ENCODE measurements around the gene SEC24D. TPM values are rescaled to one million over a fixed set of nuclear protein-coding genes. Genes with fewer than 3 reads are reported as not detected.

SEC24D gene
- total RNA-seq, 1 experiment from 2014 or later: 63.1 TPM

GRCh38 chr4:118867311-118868067 lies 31.6 kb upstream of the SEC24D start (continued):
- TF ChIP-seq EMX1 (CRISPR knock-in tag; IDR thresholded peaks at IDR 0.05): no peak
- TF ChIP-seq ZNF219 (CRISPR knock-in tag; IDR thresholded peaks at IDR 0.05; ENCODE audit: borderline replicate concordance): no peak
- no peak for TF ChIP-seq HMGA2 (CRISPR knock-in tag; IDR thresholded peaks at IDR 0.05)
- TF ChIP-seq, protein P1, sequence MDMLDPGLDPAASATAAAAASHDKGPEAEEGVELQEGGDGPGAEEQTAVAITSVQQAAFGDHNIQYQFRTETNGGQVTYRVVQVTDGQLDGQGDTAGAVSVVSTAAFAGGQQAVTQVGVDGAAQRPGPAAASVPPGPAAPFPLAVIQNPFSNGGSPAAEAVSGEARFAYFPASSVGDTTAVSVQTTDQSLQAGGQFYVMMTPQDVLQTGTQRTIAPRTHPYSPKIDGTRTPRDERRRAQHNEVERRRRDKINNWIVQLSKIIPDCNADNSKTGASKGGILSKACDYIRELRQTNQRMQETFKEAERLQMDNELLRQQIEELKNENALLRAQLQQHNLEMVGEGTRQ (CRISPR knock-in tag; IDR thresholded peaks at IDR 0.05): no peak
- TF ChIP-seq NFE2L1 (CRISPR knock-in tag; IDR thresholded peaks at IDR 0.05): no peak

GRCh38 chr4:118866442-118866841 lies 30.5 kb upstream of the SEC24D start:
- no peak for ATAC-seq
- no peak for DNase-seq (ENCODE audit: low spot score)
- Mint-ChIP-seq H3K36me3 (no peaks in the 10 kb centered on the region), H3K4me1 (peaks cover 25% of the 10 kb centered on the region), H3K27ac (no peak overlapping the region), H3K9me3 (no peaks in the 10 kb centered on the region), H3K4me3 (no peak overlapping the region), H3K27me3 (ENCODE audit: low read depth) (no peaks in the 10 kb centered on the region)
- CTCF ChIA-PET: interaction anchor here (0.6 kb wide), 1 partner anchor 721 kb away, joined by 4 read pairs; no protein-coding TSS in a partner anchor
- TF ChIP-seq USF1 (CRISPR knock-in tag; IDR thresholded peaks at IDR 0.05) (no peak), MXD4 (CRISPR knock-in tag; IDR thresholded peaks at IDR 0.05; ENCODE audit: borderline replicate concordance) (no peak), SOX15 (CRISPR knock-in tag; IDR thresholded peaks at IDR 0.05) (no peak), E2F1 (CRISPR knock-in tag; IDR thresholded peaks at IDR 0.05) (no peak), HMGXB4 (CRISPR knock-in tag; IDR thresholded peaks at IDR 0.05) (no peak), ELF4 (CRISPR knock-in tag; IDR thresholded peaks at IDR 0.05; ENCODE audit: low read depth) (no peak), PRDM15 (CRISPR knock-in tag; IDR thresholded peaks at IDR 0.05) (no peak), ZNF512 (CRISPR knock-in tag; IDR thresholded peaks at IDR 0.05; ENCODE audit: borderline replicate concordance) (no peak), ATF3 (CRISPR knock-in tag; conservative IDR thresholded peaks at IDR 0.05) (no peak)
- TF ChIP-seq, protein P2, sequence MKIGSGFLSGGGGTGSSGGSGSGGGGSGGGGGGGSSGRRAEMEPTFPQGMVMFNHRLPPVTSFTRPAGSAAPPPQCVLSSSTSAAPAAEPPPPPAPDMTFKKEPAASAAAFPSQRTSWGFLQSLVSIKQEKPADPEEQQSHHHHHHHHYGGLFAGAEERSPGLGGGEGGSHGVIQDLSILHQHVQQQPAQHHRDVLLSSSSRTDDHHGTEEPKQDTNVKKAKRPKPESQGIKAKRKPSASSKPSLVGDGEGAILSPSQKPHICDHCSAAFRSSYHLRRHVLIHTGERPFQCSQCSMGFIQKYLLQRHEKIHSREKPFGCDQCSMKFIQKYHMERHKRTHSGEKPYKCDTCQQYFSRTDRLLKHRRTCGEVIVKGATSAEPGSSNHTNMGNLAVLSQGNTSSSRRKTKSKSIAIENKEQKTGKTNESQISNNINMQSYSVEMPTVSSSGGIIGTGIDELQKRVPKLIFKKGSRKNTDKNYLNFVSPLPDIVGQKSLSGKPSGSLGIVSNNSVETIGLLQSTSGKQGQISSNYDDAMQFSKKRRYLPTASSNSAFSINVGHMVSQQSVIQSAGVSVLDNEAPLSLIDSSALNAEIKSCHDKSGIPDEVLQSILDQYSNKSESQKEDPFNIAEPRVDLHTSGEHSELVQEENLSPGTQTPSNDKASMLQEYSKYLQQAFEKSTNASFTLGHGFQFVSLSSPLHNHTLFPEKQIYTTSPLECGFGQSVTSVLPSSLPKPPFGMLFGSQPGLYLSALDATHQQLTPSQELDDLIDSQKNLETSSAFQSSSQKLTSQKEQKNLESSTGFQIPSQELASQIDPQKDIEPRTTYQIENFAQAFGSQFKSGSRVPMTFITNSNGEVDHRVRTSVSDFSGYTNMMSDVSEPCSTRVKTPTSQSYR (CRISPR knock-in tag; IDR thresholded peaks at IDR 0.05): no peak
- TF ChIP-seq, protein P3, sequence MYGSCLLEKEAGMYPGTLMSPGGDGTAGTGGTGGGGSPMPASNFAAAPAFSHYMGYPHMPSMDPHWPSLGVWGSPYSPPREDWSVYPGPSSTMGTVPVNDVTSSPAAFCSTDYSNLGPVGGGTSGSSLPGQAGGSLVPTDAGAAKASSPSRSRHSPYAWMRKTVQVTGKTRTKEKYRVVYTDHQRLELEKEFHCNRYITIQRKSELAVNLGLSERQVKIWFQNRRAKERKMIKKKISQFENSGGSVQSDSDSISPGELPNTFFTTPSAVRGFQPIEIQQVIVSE (CRISPR knock-in tag; IDR thresholded peaks at IDR 0.05; ENCODE audit: borderline replicate concordance): no peak
- TF ChIP-seq, protein P4, sequence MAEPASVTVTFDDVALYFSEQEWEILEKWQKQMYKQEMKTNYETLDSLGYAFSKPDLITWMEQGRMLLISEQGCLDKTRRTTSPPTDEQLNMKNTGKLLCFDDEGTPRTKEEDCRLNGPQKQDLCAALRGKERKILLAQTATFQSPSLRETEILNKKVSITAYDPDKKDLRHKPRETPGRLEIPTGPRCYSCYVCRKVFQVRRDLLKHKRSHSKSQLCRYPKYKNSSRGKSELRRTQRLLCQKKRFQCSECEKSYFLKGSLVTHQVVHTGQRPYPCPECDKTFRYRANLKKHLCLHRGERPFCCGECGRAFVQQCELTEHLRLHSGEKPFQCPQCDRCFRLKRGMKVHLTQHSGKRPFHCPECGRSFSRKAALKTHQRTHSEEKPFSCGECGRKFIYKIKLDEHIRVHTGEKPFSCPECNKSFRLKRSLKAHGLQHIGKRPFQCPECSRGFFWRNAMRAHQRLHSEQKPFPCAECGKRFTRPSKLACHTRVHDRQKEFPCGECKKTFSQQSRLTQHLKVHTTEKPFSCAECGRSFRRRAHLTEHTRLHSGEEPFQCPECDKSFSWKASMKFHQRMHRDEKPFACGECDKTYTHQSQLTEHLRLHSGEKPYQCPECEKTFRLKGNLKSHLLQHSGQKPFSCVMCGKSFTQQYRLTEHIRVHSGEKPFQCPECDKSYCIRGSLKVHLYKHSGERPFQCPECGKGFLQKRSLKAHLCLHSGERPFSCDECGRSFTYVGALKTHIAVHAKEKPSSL (CRISPR knock-in tag; conservative IDR thresholded peaks at IDR 0.05): no peak
- TF ChIP-seq, protein P1 (CRISPR knock-in tag; IDR thresholded peaks at IDR 0.05): no peak
- POLR2A ChIA-PET: no interaction called here
